Measurements from ENCODE around the gene CNTN6. TPM values are rescaled to one million over a fixed set of nuclear protein-coding genes. Genes with fewer than 3 reads are reported as not detected.

Gene CNTN6
- total and polyA plus RNA-seq, 4 donors = 0.01 to 0.05 TPM; not detected in 2

DNA sequence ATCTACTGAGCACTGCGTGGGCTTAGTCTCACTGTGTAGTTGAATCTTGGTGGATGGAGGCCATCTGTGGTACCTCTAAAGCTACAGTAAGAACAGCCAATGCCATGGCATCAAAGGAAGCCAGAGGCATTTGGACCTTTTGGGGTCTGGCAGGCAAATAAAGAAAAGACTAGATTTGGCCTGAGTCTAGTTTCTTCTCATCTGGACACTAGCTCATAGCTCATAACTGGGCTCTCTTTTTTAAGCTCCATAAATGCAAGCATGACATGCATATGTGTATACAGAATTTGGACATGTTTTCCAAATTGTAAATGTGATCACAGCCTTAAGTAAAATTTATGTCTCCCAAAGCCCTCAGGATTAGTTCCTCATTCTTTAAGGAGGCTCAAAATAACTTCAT lies 107.5 kb downstream of the CNTN6 start:
- 77% methylated on average over 1 of the region's 1 CpG for WGBS
- TF ChIP-seq EGR1 (IDR thresholded peaks at IDR 0.05; ENCODE audit: low read depth in 2 of 2) (no peak), RXRA (IDR thresholded peaks at IDR 0.05) (no peak), GABPA (IDR thresholded peaks at IDR 0.05 in 1 of 2, conservative IDR thresholded peaks at IDR 0.05 in 1 of 2) (no peak), HNF4A (conservative IDR thresholded peaks at IDR 0.05) (no peak), NR2F2 (IDR thresholded peaks at IDR 0.05) (no peak), TAF1 (conservative IDR thresholded peaks at IDR 0.05) (no peak), JUND (IDR thresholded peaks at IDR 0.05) (no peak), ATF3 (IDR thresholded peaks at IDR 0.05) (no peak), HNF4G (IDR thresholded peaks at IDR 0.05) (no peak), FOXA2 (IDR thresholded peaks at IDR 0.05) (no peak), FOXA1 (IDR thresholded peaks at IDR 0.05) (no peak), RAD21 (IDR thresholded peaks at IDR 0.05) (no peak), YY1 (IDR thresholded peaks at IDR 0.05) (no peak), SP1 (IDR thresholded peaks at IDR 0.05) (no peak)
- TF ChIP-seq, protein P1, sequence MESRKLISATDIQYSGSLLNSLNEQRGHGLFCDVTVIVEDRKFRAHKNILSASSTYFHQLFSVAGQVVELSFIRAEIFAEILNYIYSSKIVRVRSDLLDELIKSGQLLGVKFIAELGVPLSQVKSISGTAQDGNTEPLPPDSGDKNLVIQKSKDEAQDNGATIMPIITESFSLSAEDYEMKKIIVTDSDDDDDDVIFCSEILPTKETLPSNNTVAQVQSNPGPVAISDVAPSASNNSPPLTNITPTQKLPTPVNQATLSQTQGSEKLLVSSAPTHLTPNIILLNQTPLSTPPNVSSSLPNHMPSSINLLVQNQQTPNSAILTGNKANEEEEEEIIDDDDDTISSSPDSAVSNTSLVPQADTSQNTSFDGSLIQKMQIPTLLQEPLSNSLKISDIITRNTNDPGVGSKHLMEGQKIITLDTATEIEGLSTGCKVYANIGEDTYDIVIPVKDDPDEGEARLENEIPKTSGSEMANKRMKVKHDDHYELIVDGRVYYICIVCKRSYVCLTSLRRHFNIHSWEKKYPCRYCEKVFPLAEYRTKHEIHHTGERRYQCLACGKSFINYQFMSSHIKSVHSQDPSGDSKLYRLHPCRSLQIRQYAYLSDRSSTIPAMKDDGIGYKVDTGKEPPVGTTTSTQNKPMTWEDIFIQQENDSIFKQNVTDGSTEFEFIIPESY (IDR thresholded peaks at IDR 0.05) = no peak
- TF ChIP-seq, protein P2, sequence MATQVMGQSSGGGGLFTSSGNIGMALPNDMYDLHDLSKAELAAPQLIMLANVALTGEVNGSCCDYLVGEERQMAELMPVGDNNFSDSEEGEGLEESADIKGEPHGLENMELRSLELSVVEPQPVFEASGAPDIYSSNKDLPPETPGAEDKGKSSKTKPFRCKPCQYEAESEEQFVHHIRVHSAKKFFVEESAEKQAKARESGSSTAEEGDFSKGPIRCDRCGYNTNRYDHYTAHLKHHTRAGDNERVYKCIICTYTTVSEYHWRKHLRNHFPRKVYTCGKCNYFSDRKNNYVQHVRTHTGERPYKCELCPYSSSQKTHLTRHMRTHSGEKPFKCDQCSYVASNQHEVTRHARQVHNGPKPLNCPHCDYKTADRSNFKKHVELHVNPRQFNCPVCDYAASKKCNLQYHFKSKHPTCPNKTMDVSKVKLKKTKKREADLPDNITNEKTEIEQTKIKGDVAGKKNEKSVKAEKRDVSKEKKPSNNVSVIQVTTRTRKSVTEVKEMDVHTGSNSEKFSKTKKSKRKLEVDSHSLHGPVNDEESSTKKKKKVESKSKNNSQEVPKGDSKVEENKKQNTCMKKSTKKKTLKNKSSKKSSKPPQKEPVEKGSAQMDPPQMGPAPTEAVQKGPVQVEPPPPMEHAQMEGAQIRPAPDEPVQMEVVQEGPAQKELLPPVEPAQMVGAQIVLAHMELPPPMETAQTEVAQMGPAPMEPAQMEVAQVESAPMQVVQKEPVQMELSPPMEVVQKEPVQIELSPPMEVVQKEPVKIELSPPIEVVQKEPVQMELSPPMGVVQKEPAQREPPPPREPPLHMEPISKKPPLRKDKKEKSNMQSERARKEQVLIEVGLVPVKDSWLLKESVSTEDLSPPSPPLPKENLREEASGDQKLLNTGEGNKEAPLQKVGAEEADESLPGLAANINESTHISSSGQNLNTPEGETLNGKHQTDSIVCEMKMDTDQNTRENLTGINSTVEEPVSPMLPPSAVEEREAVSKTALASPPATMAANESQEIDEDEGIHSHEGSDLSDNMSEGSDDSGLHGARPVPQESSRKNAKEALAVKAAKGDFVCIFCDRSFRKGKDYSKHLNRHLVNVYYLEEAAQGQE (IDR thresholded peaks at IDR 0.05) = no peak
- TF ChIP-seq, protein P3, sequence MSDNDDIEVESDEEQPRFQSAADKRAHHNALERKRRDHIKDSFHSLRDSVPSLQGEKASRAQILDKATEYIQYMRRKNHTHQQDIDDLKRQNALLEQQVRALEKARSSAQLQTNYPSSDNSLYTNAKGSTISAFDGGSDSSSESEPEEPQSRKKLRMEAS (IDR thresholded peaks at IDR 0.05) = no peak
- TF ChIP-seq, protein P4, sequence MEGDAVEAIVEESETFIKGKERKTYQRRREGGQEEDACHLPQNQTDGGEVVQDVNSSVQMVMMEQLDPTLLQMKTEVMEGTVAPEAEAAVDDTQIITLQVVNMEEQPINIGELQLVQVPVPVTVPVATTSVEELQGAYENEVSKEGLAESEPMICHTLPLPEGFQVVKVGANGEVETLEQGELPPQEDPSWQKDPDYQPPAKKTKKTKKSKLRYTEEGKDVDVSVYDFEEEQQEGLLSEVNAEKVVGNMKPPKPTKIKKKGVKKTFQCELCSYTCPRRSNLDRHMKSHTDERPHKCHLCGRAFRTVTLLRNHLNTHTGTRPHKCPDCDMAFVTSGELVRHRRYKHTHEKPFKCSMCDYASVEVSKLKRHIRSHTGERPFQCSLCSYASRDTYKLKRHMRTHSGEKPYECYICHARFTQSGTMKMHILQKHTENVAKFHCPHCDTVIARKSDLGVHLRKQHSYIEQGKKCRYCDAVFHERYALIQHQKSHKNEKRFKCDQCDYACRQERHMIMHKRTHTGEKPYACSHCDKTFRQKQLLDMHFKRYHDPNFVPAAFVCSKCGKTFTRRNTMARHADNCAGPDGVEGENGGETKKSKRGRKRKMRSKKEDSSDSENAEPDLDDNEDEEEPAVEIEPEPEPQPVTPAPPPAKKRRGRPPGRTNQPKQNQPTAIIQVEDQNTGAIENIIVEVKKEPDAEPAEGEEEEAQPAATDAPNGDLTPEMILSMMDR (IDR thresholded peaks at IDR 0.05; ENCODE audit: low read depth, low read length, missing input control) = no peak

More for the DNA sequence above, 107.5 kb downstream of the CNTN6 start:
- no peak overlapping the region for H3K9ac ChIP-seq (ENCODE audit: low read depth in 1 of 2, low read length in 2 of 2)
- peaks cover 0 to 2% (median 0%) of the 10 kb centered on the region in 4 donors for H3K9me3 ChIP-seq (ENCODE audit: control insufficient read depth in 4 of 4, low read length in 3 of 4)
- H3K4me3 ChIP-seq (ENCODE audit: low read depth in 1 of 3, low read length in 3 of 3) = no peak overlapping the region
- H3K27ac ChIP-seq (ENCODE audit: low read depth in 1 of 2, low read length in 2 of 2) = no peak overlapping the region
- H3K36me3 ChIP-seq (ENCODE audit: control insufficient read depth in 4 of 4, insufficient read depth in 3 of 4, low read depth in 1 of 4, low read length in 3 of 4) = no peaks in the 10 kb centered on the region
- no peaks in the 10 kb centered on the region for H3K4me1 ChIP-seq (ENCODE audit: control insufficient read depth in 4 of 4, insufficient read depth in 4 of 4, low read length in 3 of 4)
- DNase-seq (ENCODE audit: low spot score) = no peak
- H3K27me3 ChIP-seq (ENCODE audit: control insufficient read depth in 4 of 4, insufficient read depth in 4 of 4, low read length in 3 of 4) = no peaks in the 10 kb centered on the region

Measured in liver (tissue), 9 donors.